ENCODE results near the gene SCG2.
A peak's percentile ranks its signal among the peaks of the same experiment; 100 is the strongest.
"Not testable (repeated sequence)": the region's sequence is repeated elsewhere in the genome, so short reads cannot be mapped to it uniquely, and the experiment has no call there.

The SCG2 gene

DNA sequence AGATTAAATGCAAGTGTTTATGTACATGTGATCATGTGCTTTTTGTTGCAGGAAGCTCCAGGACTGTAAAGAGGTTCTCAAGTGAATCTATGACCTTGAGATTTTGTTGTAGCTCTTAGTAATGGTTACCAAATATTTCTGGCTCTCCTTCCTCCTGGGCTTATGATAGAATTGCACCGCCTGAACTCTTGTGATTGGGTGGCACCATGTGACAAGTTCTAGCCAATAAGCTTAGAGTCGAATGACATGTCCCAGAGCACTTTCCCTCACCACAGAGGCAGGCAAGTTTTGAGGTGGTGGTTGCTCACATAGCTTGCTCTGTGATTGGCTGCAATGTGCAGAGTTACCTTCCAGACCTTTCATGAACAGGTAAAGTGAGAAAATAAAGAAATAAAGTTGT lies 8.9 kb upstream of the SCG2 start:
- DNase-seq (ENCODE audit: low read depth): no peak

DNA sequence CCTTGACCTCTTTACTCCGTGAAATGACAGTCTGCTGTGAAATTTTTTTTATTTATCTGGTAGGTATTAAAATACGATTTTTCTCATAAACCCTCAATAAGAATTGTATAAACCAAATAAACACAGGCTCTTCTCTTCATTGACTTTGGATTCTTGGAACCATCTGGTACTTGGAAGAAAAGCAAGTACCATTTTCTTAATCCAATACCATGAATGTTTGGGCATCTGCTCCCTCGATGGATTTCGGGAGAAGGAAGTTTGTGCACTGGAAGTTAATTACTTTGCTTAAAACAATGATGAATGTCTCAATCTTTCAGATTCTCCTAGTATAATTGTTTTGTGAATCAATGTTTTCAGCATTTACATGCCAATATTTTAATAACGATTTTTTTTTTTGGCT lies 5.3 kb upstream of the SCG2 start:
- no peak for DNase-seq (ENCODE audit: low read depth)

- no peak for DNase-seq (ENCODE audit: low read depth)
Observed at GRCh38 chr2:223606946-223607345, 4.8 kb upstream of the SCG2 start.

DNA sequence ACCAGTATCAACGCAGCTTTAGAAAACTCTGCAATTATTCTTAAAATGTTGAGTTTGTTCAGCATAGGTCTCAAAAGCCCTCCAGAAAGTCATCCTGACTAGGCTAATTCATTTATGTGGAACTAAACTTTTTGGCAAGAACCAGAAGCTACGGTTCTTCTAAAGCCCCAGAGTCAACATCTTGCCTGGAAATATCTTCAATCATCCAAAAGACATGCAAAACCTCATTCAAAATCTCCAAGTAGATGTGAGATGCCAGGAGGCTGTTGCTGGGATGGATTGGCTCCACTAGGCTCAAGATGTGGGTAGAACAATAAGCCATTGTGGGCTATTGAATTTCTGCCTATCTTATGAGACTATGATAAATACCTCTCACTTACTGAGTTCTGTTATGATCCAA lies 2.1 kb upstream of the SCG2 start:
- no peak for DNase-seq (ENCODE audit: low read depth)

DNA sequence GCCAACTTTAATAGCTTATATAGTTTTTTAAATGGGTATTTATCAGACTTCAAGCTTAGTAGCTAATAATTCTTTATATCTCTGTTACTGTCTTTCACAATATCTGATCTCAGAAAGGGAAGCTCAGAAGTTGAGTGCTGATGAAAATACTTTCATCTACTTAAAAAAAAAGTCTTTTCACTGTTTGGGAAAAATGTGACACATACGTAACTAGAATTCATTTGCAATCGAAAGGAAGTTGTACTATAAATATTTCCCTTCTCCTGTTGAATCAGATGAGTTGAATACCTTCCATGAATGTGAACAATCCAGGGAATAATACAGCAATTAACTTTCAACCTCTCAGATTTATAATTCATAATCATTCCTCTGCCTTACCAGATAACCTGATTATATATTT lies 811 bp upstream of the SCG2 start:
- DNase-seq (ENCODE audit: low read depth): peak; percentile 36

DNA sequence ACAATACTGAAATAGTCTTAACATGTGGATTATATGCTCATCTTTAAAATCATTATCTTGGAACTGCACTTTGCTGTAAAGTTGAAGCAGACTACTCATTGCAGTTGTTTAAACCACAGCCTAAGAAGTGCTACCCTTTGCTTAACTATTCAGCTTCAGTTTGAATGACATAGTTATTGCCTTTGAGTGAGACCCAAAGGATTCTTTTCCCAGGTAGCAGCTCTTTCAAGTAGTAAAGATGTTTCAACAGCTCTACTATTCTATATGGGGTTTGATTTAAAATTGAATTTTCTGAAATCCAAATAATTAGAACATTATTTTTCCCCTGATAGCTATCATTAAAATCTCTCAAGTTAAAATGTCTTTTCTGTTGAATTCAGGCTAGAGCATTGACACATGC lies 1.1 kb downstream of the SCG2 start:
- no peak for DNase-seq (ENCODE audit: low read depth)

DNA sequence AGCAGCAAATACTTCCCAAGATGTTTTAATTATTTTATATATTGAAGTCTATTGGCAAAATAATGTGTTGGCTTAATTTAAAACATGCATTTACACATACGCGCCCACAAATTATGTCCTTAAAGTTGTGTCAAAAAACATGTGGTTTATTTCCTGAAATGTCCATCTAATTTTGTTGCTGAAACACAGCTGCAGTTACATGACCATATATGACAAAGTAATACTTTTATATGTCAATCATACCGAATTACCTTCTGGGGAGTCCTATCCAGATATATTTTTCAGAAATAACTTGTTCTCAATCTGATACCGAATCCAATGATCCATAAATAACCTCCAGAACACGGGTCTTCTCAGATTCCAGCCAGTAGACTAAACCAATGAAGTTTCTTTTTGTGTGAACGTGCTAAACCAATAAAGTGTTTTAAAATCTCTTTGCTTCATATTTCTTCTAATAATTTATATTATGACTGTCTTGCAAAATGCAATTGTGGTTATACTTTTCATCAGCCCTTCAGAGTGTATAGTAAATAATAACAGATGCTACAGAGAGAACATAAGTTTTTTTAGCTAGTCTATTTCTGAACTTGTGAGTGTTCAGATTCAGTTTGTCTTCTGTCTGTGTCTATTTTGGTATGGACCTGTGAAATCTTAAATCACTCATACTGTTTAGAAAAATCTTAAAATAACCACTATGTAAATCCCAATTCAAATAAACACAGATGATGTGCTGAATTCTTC lies 2.4 kb downstream of the SCG2 start:
- no peak for DNase-seq (ENCODE audit: low read depth)

- peak; percentile 75 for DNase-seq (ENCODE audit: low read depth)
Observed at GRCh38 chr2:223598994-223599639, 3.0 kb downstream of the SCG2 start.

DNA sequence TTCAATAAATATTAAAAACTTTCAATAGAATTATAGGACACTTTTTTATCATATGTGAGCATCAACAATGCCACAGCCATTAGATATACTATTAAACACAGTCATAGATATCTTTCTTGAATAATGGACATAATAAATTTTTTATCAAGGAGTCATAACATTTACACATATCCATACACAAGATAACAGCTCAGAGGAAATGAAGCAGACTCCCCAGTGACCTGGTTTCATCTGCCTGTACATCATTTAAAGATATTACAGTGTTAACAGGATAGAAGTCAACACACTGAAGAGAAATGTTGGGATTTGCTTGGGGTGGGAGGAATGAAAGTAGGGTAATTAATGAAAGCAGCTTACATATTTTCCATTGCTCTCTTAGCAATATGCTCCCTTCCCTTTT lies 5.1 kb downstream of the SCG2 start:
- peak; percentile 52 for DNase-seq (ENCODE audit: low read depth)

DNA sequence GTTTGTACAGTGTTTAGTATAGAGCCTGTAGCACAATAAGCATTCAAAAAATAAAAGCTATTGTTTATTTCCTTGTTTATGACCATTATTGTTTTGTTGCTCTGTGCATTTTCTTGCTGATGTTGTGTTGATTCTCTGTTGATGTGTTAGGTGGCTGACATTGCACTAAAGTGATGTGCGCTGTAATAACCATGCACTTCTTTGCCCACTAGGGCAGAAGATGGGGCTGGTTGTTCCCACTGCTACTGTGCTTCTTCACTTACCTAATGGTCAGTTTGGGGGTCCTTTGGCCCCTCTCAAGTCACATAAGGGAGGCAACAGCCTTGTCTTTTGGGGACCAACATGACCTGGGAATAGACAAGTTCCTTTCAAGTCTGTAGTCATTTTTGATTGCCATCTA lies 6.0 kb downstream of the SCG2 start:
- no peak for DNase-seq (ENCODE audit: low read depth)

- DNase-seq (ENCODE audit: low read depth): no peak
Observed at GRCh38 chr2:223594831-223595230, 7.3 kb downstream of the SCG2 start.

- DNase-seq (ENCODE audit: low read depth): no peak
Observed at GRCh38 chr2:223594259-223594658, 7.9 kb downstream of the SCG2 start.

GRCh38 chr2:223592689-223593088 lies 9.5 kb downstream of the SCG2 start:
- DNase-seq (ENCODE audit: low read depth): not testable (repeated sequence)

DNA sequence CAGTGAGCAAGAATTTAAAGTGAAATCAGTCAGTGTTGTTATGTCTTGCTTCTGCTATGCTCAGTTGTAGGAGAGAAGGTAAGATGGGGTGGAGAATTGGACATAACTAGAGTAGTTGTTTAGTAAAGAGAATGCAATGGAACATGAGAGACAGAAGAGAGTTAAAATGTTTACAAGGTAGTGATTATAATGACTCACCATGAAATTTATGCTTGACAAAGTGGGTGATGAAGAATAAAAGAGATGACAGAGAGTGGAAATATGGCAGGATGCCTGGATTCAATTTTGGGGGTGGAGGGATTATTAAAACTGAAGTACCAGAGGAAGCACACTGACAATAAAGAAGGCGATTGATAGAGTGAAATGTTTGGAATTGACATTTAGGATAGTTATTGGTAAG lies 10.6 kb downstream of the SCG2 start:
- DNase-seq (ENCODE audit: low read depth): peak; percentile 33

- DNase-seq (ENCODE audit: low read depth): no peak
Observed at GRCh38 chr2:223590964-223591363, 11.2 kb downstream of the SCG2 start.

- DNase-seq (ENCODE audit: low read depth): no peak
Observed at GRCh38 chr2:223589901-223590300, 12.3 kb downstream of the SCG2 start.

- no peak for DNase-seq (ENCODE audit: low read depth)
Observed at GRCh38 chr2:223588251-223588650, 13.9 kb downstream of the SCG2 start.

DNA sequence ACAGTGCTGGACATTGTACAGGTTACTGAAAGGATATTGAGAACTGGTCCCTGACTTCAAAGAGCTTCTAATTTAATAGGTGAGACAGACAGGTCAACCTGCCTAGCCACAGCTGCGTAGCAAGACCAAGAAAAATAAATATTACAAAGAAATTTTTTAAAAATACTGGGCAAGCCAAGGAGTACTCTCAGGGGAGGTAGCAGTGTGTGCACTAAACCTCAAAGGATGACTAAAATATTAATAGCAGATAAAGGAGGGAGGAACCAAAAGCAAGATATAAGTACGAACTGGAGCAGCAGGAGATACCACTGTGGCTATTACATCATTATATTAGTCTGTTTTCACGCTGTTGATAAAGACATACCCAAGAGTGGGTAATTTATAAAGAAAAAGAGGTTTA lies 14.9 kb downstream of the SCG2 start:
- no peak for DNase-seq (ENCODE audit: low read depth)

- DNase-seq (ENCODE audit: low read depth): no peak
Observed at GRCh38 chr2:223586261-223586660, 15.9 kb downstream of the SCG2 start.

DNA sequence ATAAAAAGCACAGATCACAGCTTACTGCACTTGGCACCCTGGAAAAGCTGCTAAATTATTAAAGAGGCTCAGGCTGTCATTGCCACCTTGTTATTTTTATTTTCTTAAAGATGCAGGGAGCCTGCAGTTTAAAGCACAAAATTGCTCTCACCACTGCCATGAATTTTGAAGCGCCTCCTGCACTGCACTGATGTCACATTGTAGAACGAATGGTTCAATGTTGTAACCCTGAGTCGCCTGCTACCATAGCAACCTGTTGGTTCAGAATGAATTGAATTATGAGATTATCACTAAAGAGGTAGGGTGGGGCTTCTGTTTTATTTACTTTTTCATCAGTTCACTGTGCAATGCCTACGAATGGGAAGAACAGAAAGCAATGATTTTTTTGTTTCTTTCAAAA lies 16.5 kb downstream of the SCG2 start:
- DNase-seq (ENCODE audit: low read depth): peak; percentile 58

DNA sequence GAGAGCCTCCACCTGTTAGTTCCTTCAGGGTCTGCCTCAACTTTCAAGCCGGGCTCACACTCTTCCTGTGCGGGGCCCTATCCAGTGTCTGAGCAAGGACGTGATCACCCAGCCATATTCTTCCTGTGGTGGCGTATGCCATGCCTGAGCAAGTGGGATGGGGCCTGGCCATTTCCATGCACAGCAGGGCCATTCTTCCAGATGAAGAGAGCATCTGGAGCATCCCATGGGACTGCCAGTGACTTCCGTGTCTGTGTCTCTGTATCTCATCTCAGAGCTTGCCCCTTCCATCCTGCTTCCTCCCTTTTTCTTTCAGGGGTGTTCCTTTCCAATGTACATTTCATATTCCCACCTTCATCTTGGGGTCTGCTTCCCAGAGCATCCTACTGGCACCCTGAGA lies 20.2 kb downstream of the SCG2 start:
- DNase-seq (ENCODE audit: low read depth): no peak

- DNase-seq (ENCODE audit: low read depth): peak; percentile 75
Observed at GRCh38 chr2:223580951-223581350, 21.2 kb downstream of the SCG2 start.

- DNase-seq (ENCODE audit: low read depth): peak; percentile 25
Observed at GRCh38 chr2:223578846-223579245, 23.3 kb downstream of the SCG2 start.

DNA sequence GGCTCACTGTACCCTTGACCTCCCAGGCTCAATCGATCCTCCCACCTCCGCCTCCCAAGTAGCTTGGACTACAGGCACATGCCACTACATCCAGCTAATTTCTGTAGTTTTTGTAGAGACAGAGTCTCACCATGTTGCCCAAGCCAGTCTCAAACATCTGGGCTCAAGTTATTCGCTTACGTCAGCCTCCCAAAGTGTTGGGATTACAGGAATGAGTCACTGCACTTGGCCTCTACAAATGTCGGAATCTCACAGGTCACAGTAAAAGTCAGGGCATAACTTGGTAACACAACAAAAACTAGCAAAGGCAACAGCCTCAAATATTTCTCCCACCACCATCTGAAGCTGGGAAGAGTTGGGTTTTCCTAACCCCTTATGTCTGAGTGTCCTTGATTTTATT lies 25.3 kb downstream of the SCG2 start:
- DNase-seq (ENCODE audit: low read depth): peak; percentile 92

Data from ELR (cell line).